Activated CD4-positive, alpha-beta T cell treated with anti-CD3 and anti-CD28 coated beads for 4 hours (primary cell): ENCODE results near the gene SPRR2G.
"Not testable (repeated sequence)": the region's sequence is repeated elsewhere in the genome, so short reads cannot be mapped to it uniquely, and the experiment has no call there.

Experiments used
- DNase-seq, 2 donors: peaks; one replicate each; pipeline ENCODE4 v3.0.0-alpha.2; 2020

The SPRR2G gene

GRCh38 chr1:153112454-153112853 is 38.2 kb downstream of the SPRR2G start:
- not testable (repeated sequence) for DNase-seq

- no peak for DNase-seq
These were observed 50.4 kb downstream of the SPRR2G start for GRCh38 chr1:153100245-153100644.
